ENCODE results near the gene OR4D9.

DNA sequence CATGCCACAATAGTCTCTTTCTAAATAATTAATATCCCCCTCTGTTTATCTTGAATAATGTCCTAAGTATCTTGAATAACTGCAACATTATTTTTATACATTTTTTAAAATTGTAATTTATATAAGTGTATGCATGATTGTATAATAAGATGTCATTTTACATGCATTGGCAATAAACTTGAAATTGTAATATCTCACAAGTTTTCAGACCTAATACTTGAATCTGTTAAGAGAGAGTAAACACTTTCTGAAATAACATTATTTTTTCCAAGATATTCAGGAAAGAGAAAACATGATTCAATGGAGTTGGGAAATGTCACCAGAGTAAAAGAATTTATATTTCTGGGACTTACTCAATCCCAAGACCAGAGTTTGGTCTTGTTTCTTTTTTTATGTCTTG is 8.1 kb upstream of the OR4D9 start, which contains the start of gene OR4D11:
- TF ChIP-seq, protein P1, sequence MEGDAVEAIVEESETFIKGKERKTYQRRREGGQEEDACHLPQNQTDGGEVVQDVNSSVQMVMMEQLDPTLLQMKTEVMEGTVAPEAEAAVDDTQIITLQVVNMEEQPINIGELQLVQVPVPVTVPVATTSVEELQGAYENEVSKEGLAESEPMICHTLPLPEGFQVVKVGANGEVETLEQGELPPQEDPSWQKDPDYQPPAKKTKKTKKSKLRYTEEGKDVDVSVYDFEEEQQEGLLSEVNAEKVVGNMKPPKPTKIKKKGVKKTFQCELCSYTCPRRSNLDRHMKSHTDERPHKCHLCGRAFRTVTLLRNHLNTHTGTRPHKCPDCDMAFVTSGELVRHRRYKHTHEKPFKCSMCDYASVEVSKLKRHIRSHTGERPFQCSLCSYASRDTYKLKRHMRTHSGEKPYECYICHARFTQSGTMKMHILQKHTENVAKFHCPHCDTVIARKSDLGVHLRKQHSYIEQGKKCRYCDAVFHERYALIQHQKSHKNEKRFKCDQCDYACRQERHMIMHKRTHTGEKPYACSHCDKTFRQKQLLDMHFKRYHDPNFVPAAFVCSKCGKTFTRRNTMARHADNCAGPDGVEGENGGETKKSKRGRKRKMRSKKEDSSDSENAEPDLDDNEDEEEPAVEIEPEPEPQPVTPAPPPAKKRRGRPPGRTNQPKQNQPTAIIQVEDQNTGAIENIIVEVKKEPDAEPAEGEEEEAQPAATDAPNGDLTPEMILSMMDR (IDR thresholded peaks at IDR 0.05; ENCODE audit: low read depth, low read length), result no peak
- TF ChIP-seq, protein P2, sequence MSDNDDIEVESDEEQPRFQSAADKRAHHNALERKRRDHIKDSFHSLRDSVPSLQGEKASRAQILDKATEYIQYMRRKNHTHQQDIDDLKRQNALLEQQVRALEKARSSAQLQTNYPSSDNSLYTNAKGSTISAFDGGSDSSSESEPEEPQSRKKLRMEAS (IDR thresholded peaks at IDR 0.05; ENCODE audit: low read depth, low read length), result no peak
- TF ChIP-seq POLR2A (IDR thresholded peaks at IDR 0.05; ENCODE audit: extremely low read depth, insufficient read length), result no peak

Measured in NB4 (cell line).